Measurements from ENCODE around the gene LINC00237. TPM values are rescaled to one million over a fixed set of nuclear protein-coding genes. Genes with fewer than 3 reads are reported as not detected.

Gene LINC00237
- total RNA-seq, 1 donor from 2014 or later, result not detected

- H3K4me3 ChIP-seq (ENCODE audit: low read depth, low read length), result no peak overlapping the region
- TF ChIP-seq, protein P1, sequence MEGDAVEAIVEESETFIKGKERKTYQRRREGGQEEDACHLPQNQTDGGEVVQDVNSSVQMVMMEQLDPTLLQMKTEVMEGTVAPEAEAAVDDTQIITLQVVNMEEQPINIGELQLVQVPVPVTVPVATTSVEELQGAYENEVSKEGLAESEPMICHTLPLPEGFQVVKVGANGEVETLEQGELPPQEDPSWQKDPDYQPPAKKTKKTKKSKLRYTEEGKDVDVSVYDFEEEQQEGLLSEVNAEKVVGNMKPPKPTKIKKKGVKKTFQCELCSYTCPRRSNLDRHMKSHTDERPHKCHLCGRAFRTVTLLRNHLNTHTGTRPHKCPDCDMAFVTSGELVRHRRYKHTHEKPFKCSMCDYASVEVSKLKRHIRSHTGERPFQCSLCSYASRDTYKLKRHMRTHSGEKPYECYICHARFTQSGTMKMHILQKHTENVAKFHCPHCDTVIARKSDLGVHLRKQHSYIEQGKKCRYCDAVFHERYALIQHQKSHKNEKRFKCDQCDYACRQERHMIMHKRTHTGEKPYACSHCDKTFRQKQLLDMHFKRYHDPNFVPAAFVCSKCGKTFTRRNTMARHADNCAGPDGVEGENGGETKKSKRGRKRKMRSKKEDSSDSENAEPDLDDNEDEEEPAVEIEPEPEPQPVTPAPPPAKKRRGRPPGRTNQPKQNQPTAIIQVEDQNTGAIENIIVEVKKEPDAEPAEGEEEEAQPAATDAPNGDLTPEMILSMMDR (conservative IDR thresholded peaks at IDR 0.05; ENCODE audit: low read depth, low read length), result no peak
- DNase-seq (ENCODE audit: low read depth), result no peak
Observed at GRCh38 chr20:21087862-21088540, 18.2 kb downstream of the LINC00237 start.

DNA sequence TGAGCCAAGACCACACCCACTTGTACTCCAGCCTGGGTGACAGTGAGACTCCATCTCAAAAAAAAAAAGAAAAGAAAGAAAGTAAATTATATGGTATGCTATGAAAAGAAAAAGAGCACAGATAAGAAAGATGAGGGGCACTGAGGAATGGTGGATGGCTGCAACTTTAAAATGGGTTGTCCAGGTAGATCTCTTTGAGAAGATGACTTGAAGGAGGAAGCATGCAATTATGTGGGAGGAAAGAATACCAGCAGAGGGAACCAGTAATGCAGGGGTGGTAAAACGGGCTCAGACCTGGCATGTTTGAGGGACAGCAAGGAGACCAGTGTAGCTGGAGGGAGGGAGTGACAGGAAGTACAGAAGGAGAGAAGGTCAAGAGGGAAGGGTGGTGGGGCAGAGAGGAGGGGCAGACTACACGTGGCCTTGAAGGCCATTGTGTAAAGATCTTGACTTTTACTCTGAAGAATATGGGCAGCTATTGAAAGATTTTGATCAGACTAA is 22.3 kb downstream of the LINC00237 start:
- TF ChIP-seq, protein P1 (conservative IDR thresholded peaks at IDR 0.05; ENCODE audit: low read depth, low read length), result no peak
- no peak for DNase-seq (ENCODE audit: low read depth)
- no peak overlapping the region for H3K4me3 ChIP-seq (ENCODE audit: low read depth, low read length)

DNA sequence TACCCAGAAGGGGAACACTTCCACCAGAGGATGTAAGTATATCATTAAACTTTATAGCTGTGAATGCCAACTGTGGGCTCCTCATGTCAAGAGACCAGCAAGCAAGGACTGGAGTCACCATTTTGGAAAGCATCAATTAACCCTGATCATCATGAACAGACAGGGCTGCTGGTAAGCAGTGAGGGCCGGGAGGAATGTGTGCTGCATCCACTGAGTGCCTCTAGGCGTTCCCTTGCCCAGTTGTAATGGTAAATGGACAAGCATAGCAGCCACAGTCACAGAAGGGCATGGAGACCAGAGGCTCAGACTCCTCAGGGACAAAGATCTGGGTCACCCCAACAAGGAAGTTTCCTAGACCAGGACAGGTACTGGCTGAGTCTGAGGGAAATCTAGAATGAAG is 23.6 kb downstream of the LINC00237 start:
- no peak for DNase-seq (ENCODE audit: low read depth)
- no peak overlapping the region for H3K4me3 ChIP-seq (ENCODE audit: low read depth, low read length)
- TF ChIP-seq, protein P1 (conservative IDR thresholded peaks at IDR 0.05; ENCODE audit: low read depth, low read length), result no peak

DNA sequence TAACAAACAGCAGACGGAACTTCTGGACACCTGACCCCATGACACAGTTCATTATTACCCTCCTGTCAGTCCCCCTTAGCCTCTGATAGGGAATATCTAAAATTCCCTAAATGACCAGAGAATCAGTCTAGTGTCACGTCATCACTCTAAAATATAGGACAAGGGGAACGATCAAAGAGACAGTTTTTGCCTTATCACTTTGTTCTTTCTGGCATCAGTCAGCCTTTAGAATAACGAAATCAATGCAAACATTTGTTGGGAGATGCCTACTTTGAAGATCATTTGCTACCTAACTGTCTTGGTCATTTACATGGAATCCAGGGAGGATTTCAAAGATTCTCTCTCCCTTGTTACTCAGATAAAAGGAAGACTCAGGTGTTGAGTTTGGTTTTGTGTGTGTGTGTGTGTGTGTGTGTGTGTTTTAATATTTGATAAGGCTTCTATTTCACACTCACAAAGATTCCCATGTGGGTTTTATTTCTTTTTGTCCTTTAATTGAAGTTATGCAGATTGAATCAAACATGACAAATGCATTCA is 28.3 kb downstream of the LINC00237 start:
- DNase-seq (ENCODE audit: low read depth), result no peak
- TF ChIP-seq, protein P1 (conservative IDR thresholded peaks at IDR 0.05; ENCODE audit: low read depth, low read length), result no peak
- H3K4me3 ChIP-seq (ENCODE audit: low read depth, low read length), result no peak overlapping the region

DNA sequence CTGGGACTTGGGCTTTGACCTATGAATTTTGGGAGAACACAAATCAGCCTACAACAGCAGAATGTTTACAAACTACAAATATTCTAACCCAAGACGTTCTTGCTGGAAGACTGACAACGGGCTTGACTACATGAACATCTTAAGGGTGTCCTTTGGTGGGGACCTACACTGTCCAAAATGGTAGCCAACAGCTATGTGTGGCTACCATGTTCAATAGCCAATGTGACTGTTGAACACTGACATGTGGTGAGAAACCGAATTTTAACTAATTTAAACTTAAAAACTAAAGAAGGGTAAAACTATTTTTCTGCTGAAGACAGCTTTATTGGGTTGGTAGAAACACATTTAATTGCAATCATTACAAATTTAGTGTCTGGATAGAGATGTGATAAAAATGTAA is 30.1 kb downstream of the LINC00237 start:
- H3K4me3 ChIP-seq (ENCODE audit: low read depth, low read length), result no peak overlapping the region
- no peak for DNase-seq (ENCODE audit: low read depth)
- TF ChIP-seq, protein P1 (conservative IDR thresholded peaks at IDR 0.05; ENCODE audit: low read depth, low read length), result no peak

DNA sequence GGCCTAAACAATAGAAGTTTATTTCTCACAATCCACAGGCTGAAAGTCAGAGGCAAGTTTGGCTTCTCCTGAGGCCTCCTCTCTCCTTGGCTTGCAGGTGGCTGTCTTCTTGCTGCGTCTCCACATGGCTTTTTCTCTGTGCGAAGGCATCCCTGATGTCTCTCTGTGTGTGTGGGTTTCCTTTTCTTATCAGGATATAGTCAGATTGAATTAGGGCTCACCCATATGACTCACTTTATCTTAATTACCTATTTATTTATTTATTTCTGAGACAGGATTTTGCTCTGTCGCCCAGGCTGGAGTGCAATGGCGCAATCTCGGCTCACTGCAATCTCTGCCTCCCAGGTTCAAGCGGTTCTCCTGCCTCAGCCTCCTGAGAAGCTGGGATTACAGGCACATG is 30.7 kb downstream of the LINC00237 start:
- TF ChIP-seq, protein P1 (conservative IDR thresholded peaks at IDR 0.05; ENCODE audit: low read depth, low read length), result no peak
- no peak for DNase-seq (ENCODE audit: low read depth)

More for the DNA sequence above, 30.7 kb downstream of the LINC00237 start:
- H3K4me3 ChIP-seq (ENCODE audit: low read depth, low read length), result no peak overlapping the region

All from epithelial cell of proximal tubule (primary cell).